ENCODE data around the gene ADAT1.
A peak's percentile ranks its signal among the peaks of the same experiment; 100 is the strongest.

Gene ADAT1

DNA sequence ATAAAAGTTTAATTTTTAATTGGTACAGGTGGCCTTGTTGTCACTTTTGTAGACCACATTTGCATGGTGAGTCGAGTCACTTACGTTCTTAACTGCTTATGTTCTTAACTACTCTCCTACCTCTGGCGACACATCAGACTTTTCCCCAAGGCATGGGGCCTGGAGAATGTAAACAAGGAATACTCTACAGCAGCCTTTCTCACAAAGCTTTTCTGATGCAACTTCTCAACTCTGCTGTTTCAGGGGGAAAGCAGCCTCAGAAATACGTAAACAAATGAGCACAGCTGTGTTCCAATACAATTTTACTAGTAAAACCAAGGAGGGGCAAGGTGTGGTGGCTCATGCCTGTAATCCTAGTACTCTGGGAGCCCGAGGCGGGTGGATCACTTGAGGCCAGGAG, 17.5 kb upstream of the ADAT1 start:
- peaks cover 65% of the 10 kb centered on the region for H3K36me3 ChIP-seq
- TF ChIP-seq, protein P1, sequence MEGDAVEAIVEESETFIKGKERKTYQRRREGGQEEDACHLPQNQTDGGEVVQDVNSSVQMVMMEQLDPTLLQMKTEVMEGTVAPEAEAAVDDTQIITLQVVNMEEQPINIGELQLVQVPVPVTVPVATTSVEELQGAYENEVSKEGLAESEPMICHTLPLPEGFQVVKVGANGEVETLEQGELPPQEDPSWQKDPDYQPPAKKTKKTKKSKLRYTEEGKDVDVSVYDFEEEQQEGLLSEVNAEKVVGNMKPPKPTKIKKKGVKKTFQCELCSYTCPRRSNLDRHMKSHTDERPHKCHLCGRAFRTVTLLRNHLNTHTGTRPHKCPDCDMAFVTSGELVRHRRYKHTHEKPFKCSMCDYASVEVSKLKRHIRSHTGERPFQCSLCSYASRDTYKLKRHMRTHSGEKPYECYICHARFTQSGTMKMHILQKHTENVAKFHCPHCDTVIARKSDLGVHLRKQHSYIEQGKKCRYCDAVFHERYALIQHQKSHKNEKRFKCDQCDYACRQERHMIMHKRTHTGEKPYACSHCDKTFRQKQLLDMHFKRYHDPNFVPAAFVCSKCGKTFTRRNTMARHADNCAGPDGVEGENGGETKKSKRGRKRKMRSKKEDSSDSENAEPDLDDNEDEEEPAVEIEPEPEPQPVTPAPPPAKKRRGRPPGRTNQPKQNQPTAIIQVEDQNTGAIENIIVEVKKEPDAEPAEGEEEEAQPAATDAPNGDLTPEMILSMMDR (IDR thresholded peaks at IDR 0.05): no peak

DNA sequence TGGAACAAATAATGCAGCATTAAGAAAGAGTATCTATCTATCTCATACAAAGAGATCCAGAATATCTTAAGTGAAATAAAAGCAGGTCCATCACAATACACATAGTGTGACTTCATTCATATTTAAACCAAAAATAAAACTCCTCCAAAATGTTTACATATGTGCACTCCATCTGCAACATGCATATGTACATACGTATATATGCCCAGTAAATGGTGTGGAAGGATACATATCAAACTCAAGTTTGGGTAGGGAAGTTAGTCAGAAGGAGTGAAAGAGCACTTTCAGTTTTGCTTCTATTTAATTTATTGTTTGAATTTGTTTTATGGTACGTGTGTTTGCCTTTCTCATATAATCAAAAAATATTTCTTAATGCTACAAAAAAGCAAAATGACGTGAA, 12.0 kb upstream of the ADAT1 start:
- H3K4me1 ChIP-seq (ENCODE audit: control insufficient read depth in 1 of 2, insufficient read depth in 1 of 2, low read depth in 1 of 2, low read length in 1 of 2): no peaks in the 10 kb centered on the region
- no peaks in the 10 kb centered on the region for H3K9me3 ChIP-seq
- TF ChIP-seq, protein P1 (IDR thresholded peaks at IDR 0.05): no peak
- H3K36me3 ChIP-seq: peaks cover 91% of the 10 kb centered on the region
- H3K27me3 ChIP-seq: no peaks in the 10 kb centered on the region
- H3K27ac ChIP-seq: no peak overlapping the region
- no peak overlapping the region for H3K4me3 ChIP-seq (ENCODE audit: low read depth in 1 of 2, low read length in 1 of 2)

More for the DNA sequence above, 17.5 kb upstream of the ADAT1 start:
- Histone ChIP-seq H3K27ac (no peak overlapping the region), H3K4me1 (ENCODE audit: control insufficient read depth in 1 of 2, insufficient read depth in 1 of 2, low read depth in 1 of 2, low read length in 1 of 2) (peaks cover 0 to 4% of the 10 kb centered on the region in 2 experiments), H3K27me3 (no peaks in the 10 kb centered on the region), H3K9me3 (no peaks in the 10 kb centered on the region), H3K4me3 (ENCODE audit: low read depth in 1 of 2, low read length in 1 of 2) (no peak overlapping the region)

DNA sequence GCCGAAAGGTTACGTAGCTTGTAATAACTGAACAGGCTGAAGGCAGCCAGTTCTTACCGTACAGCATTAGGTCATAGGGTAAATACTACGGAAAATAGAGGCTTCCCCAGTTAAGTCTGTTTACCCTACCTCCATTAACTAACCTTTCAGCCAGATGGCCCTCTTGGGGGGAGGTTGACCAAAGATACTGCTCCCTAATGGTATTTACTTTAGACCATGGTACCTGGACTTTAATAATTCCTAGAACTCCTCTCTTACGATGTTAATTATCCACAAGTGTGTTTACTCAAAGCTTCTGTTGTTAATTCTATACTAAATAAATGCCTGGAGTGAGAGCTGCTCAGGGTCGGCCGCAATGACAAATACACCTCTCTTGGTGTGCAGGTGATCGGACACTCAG, 9.8 kb upstream of the ADAT1 start:
- Histone ChIP-seq H3K4me1 (ENCODE audit: control insufficient read depth in 1 of 2, insufficient read depth in 1 of 2, low read depth in 1 of 2, low read length in 1 of 2) (peaks cover 8 to 9% of the 10 kb centered on the region in 2 experiments), H3K27me3 (no peaks in the 10 kb centered on the region), H3K4me3 (ENCODE audit: low read depth in 1 of 2, low read length in 1 of 2) (no peak overlapping the region), H3K27ac (no peak overlapping the region), H3K9me3 (no peaks in the 10 kb centered on the region), H3K36me3 (peaks cover 96% of the 10 kb centered on the region)
- TF ChIP-seq, protein P1 (IDR thresholded peaks at IDR 0.05): no peak

DNA sequence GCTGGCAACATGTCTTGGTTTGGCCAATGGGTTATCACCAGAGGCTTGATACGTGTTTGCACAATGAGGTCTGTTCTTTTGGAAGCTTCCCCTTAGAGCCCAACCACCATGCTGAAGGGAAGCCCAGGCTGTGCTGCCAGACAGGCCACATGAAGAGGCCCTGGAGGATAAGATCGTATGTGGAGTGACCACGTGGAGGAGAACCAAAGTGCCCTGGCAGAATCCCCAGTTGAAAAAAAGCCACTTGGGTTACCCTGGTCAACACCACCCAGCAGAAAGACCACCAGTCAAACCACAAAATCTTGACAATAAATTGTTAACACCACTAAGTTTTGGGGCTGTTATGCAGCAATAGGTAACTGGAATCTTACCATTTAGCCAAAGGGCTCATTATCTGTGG, 7.0 kb upstream of the ADAT1 start:
- Histone ChIP-seq H3K4me1 (ENCODE audit: control insufficient read depth in 1 of 2, insufficient read depth in 1 of 2, low read depth in 1 of 2, low read length in 1 of 2) (peaks cover 14 to 17% of the 10 kb centered on the region in 2 experiments), H3K9me3 (no peaks in the 10 kb centered on the region), H3K27me3 (no peaks in the 10 kb centered on the region), H3K27ac (no peak overlapping the region), H3K36me3 (peaks cover 90% of the 10 kb centered on the region), H3K4me3 (ENCODE audit: low read depth in 1 of 2, low read length in 1 of 2) (no peak overlapping the region)
- TF ChIP-seq, protein P1 (IDR thresholded peaks at IDR 0.05): no peak

DNA sequence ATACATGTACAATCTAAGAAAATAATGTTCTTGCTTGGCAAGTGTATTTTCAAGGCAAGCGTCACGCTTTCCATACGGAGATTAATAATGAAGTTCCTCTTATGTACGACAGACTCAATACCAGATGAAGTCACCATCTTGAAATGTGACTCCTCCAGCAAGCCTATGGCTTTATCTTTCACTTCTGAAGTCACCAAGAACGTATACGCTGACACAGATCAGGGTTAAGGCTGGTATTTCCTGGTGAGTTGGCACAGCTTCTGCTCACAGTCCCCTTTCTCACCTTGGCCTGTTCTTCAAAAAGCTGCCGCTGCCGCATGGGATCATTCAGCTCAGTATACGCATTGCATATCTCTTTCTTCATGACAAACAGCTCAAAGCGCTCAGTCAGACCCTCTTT, 6.1 kb upstream of the ADAT1 start:
- Histone ChIP-seq H3K27me3 (no peaks in the 10 kb centered on the region), H3K9me3 (no peaks in the 10 kb centered on the region), H3K36me3 (peaks cover 81% of the 10 kb centered on the region), H3K27ac (no peak overlapping the region), H3K4me1 (ENCODE audit: control insufficient read depth in 1 of 2, insufficient read depth in 1 of 2, low read depth in 1 of 2, low read length in 1 of 2) (peaks cover 14 to 17% of the 10 kb centered on the region in 2 experiments), H3K4me3 (ENCODE audit: low read depth in 1 of 2, low read length in 1 of 2) (no peak overlapping the region)
- TF ChIP-seq, protein P1 (IDR thresholded peaks at IDR 0.05): no peak

DNA sequence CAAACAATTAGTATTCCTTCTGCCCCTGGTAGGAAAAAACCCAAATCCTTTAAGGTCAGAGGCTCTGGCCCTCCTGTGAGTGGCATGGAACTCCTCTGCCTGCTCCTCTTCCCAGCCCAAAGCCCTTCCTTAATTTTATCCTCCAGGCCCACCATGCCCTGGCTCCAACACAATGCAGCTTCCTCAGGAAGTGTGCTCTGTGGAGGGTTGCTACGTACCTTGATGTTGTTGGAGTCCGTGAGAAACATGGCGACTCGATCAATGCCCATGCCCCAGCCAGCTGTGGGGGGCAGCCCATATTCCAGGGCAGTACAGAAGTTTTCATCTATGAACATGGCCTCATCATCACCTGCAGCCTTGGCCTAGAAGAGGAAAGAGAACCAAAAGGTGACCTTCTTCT, 5.3 kb upstream of the ADAT1 start:
- H3K27ac ChIP-seq: peak overlapping the region; percentile 37
- TF ChIP-seq, protein P1 (IDR thresholded peaks at IDR 0.05): no peak
- H3K4me3 ChIP-seq (ENCODE audit: low read depth in 1 of 2, low read length in 1 of 2): no peak overlapping the region
- peaks cover 73% of the 10 kb centered on the region for H3K36me3 ChIP-seq
- H3K27me3 ChIP-seq: no peaks in the 10 kb centered on the region
- no peaks in the 10 kb centered on the region for H3K9me3 ChIP-seq
- peaks cover 14 to 21% of the 10 kb centered on the region in 2 experiments for H3K4me1 ChIP-seq (ENCODE audit: control insufficient read depth in 1 of 2, insufficient read depth in 1 of 2, low read depth in 1 of 2, low read length in 1 of 2)
